NCI-H748 (cell line): ENCODE results near the gene C11orf54.

Experiments used
- DNase-seq: peaks from one replicate; lab custom pipeline; 2025; ENCODE audit not compliant: unreplicated experiment; lab: John Stamatoyannopoulos, UW

Gene C11orf54

DNA sequence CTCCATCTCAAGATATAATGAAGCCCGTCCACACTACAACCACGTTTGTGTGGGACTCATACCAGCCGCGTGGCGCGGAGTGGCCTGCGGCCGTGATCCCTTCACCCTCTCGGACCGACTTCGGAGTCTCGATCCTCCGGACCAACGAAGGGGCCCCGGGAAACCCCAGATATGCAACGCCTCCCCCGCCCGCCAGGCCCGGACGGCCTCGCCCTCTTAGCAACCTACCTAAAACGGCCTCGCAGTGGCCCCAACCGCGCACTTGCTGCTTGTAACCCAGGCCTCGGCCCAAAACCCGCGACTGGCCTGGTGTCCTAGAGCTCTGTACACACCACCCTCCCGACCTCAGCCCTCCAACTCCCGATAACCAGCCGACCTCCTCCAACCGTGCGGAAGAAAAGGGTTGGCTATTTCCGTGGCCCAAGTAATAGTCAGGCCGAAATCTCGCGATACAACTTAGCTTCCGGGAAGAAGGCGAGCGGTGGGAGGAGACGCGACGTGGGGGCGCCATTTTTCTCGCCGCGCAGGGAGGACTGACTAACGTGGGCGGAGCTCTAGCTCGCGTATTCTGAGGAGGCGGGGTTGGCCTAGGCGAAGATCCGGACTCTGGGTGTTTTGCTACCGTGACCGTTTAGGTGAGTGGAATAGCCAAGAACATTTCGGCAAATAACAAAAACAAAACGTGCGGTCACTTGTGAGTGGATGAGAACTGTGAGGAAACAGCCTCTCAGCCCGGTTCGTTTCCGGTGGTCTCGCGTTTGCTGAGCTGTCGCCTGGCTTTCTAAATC is at the start of gene C11orf54, which contains the start of gene TAF1D:
Gene C11orf54, plus strand, starts transcription at position 579 of the 788 bp plus-strand sequence. CDS start 5,722 bp downstream, outside the sequence.
Gene TAF1D, minus strand, starts transcription at position 402 of the 788 bp plus-strand sequence. CDS start 2,191 bp downstream, outside the sequence.
- peak; percentile 96 for DNase-seq

GRCh38 chr11:93694109-93694508 is 47.4 kb upstream of the C11orf54 start:
- no peak for DNase-seq

DNA sequence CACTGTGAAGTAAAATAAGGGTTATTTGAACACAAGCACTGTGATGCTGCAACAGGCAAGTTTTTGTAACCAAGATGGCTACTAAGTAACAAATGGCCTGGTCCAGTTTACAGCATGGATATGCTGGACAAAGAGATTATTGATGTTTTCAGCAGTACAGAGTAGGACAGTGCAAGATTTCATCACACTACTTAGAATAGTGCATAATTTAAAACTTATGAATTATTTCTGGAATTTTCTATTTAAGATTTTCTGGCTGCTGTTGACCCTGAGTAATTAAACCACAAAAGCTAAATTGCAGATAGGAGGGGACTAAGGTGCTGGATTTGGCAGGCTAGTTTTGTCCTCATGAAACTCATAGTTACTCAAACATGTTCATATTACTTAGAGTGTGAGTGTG is 46.9 kb upstream of the C11orf54 start:
- no peak for DNase-seq

- no peak for DNase-seq
Measured at GRCh38 chr11:93697611-93698010, 43.9 kb upstream of the C11orf54 start.

DNA sequence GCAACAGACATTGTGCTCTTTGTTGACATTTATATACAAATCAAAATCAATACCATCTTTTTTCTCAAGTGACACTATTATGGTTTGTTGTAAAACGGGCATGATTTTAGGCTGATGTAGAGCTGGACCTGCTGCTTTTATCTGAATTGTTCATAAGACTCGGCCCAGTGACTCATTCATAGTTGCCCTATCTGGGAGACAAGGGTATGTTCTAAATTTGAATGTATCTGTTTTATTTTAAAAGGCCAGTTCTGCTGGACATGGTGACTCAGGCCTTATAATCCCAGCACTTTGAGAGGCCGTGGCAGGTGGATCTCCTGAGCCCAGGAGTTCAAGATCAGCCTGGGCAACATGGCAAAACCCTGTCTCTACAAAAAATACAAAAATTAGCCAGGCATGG is 40.6 kb upstream of the C11orf54 start:
- DNase-seq, result no peak

- DNase-seq, result no peak
Measured at GRCh38 chr11:93704237-93704636, 37.2 kb upstream of the C11orf54 start.

DNA sequence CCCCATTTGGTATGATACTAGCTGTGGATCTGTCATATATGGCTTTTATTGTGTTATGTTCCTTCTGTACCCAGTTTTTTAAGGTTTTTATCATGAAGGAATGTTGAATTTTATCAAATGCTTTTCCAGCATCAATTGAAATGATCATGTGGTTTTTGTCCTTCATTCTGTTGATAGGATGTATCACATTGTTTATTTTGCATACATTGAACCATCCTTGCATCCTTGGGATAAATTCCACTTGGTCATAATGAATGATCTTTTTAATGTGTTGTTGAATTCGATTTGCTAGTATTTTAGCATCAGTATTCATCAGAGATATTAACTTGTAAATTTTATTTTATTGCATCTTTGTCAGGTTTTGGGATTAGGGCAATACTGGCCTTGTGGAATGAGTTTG is 31.2 kb upstream of the C11orf54 start:
- DNase-seq, result no peak

DNA sequence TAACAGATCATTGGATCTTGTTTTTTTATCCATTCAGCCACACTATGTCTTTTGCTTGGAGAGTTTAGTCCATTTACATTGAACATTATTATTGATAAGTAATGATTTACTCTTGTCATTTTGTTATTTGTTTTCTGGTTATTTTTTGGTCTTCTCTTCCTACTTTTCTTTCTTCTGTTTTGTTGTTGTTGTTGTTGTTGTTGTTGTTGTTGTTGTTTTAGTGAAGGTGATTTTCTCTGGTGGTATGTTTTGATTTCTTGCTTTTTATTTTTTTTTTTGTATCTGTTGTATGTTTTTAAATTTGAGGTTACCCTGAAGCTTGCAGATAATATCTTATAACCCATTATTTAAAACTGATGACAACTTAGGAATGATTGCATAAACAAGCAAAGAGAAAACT is 28.8 kb upstream of the C11orf54 start:
- no peak for DNase-seq

DNA sequence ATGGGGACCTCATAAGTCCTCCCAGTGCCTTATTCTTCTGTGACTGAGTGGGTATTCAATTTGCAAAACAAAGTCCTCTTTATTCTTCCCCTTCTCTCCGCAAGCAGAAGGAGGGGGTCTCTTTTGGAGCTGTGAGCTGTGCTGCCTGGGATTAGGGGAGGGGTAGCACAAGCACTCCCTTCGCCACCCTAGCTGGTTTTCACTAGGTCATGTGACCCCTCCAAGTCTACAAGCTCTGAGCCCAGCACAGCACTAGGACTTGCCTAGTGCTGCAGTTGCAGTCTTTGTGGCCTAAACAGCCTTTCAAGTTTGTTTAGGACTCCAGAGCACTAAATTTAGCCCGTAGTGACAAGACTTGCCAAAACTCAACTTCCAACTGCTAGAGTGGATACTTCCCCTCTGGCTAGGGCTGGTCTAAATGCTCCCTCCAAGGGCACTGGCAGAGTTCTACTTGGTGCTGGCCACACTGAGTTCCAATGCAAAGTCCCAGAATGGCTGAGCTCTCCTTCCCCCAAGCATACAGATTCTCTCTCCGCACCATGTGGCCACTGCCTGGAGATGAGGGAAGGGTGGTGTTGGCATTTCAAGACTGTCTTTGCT is 25.6 kb upstream of the C11orf54 start:
- no peak for DNase-seq

GRCh38 chr11:93717501-93717900 is 24.0 kb upstream of the C11orf54 start:
- DNase-seq, result no peak

GRCh38 chr11:93718057-93718563 is 23.4 kb upstream of the C11orf54 start:
- DNase-seq, result no peak

- DNase-seq, result no peak
Measured at GRCh38 chr11:93719310-93719709, 22.2 kb upstream of the C11orf54 start.

- no peak for DNase-seq
Measured at GRCh38 chr11:93720522-93720921, 20.9 kb upstream of the C11orf54 start.

DNA sequence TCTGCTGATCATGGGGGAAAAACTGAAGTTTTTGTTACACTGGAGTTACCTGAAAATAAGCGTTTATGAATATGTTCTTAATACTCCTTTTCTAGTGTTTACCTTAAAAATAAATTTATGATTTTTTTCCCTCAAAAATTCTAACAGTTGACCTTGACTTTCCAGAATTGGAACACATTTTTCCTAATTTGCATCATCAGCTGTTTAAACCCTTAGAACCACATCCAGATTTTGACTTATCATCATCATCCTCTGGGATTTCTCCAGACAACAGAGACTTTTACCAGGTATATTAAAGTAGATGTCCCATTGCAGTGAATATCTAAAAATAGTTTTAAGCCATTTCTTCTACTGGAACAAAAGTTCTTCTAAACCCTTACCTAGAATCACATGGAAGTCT is 17.4 kb upstream of the C11orf54 start:
- DNase-seq, result no peak

DNA sequence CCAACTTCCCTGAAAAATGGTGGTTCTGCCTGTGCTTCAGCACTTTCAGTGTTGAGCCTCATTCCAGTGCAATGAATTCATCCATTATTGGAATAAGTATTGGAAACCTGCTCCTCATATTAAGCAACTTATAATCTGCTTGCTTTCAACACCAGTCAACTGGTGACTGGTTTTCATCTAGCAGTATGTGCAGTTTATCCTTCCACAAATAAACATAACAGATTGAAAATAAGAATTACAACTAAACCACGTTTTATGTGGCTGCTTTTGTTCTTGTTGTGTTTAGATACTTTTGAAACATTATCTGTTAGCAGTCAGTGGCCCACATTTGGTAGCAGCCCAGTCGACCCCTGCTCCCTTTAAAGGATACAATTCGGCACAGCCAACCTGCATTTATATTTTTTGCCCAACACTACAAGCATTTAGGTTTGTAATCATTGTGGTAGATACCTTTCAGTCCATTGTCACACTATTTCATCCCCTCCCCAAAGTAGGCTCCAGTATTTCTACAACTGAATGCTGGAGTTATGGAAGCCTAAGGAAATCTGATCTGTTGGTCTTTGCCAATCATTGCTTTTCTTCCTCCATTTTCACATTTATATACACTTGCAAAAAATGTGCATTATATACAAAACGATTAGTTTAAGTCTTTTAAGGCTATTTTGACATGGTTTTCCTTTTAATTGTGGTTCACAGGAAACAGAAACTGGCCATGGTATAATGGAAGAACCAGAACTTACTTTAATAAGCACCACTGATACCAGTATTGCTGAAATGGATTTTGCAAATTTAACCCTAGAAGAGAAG is 13.3 kb upstream of the C11orf54 start:
- DNase-seq, result no peak

DNA sequence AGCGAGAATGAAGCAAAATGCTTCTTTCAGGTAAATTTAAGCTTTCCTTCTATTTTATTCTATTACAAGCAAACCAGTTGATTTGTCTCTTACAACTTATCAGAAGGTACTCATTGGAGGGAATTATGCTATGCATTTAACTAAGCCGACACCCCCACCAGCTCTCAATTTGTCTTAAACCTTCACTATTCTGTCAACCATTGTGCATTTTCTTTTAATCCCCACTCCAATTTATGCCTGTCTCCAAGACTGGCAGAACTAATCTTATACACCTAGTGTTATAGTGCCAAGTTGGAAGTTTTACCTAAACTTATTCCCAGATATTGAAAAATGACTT is 12.7 kb upstream of the C11orf54 start:
- DNase-seq, result no peak

DNA sequence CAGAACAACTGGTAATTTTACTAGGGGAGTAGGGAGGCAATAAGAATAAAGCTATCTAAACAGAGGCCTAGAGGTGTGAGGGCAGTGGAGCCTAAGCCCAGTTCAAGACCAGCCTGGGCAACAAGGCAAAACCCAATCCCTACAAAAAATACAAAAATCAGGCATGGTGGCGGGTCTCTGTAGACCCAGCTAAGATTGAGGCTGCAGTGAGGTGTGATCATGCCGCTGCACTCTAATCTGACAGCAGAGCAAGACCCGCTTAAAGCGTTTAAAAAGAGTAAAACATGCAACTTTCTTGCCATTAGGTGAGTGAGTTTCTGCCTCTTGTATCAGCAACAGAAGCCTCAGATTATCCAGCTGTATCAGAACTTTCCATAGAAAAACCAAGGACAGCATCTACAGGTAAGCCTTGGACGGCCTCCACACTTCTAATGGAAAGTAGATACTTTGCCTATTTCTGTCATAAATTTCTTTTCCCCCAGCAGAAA is 12.3 kb upstream of the C11orf54 start:
- no peak for DNase-seq

- DNase-seq, result no peak
Measured at GRCh38 chr11:93730108-93731107, 11.1 kb upstream of the C11orf54 start.

- DNase-seq, result no peak
Measured at GRCh38 chr11:93732237-93732892, 9.1 kb upstream of the C11orf54 start.

DNA sequence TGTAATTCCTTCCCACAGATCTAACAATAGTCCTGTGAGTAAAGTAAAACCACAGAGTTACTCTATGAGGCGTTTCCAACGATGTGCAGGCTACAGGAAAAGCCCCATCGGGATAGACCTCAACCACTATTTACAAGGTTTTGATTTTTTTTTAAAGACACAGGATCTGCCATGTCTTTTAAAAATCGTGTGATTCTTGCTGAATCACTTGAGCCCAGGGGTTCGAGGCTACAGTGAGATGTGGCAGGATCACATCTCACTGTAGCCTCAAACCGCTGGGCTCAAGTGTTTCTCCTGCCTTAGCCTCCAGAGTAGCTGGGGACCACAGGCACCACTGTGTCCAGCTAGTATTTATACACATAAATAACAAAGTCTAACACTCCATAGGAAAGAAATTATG is 8.0 kb upstream of the C11orf54 start:
- no peak for DNase-seq
